Subcutaneous adipose tissue (tissue), 4 donors: ENCODE results near the gene HCCS. TPM values are rescaled to one million over a fixed set of nuclear protein-coding genes. Genes with fewer than 3 reads are reported as not detected.

Source experiments
- CTCF ChIP-seq: fragments of 450-650 bp; IDR thresholded peaks from one replicate; pipeline ENCODE4 v1.5.1; 2016; ENCODE audit warnings: low read depth, mild to moderate bottlenecking, control low read depth, antibody characterized with exemption, moderate library complexity
- total RNA-seq, 4 donors: library from RNA; depleted of rRNA; stranded (reverse); fragments of >200 nt; gene quantifications; one replicate each; pipeline ENCODE4 v1.1.0, GENCODE V29; 2016

Gene HCCS
- total RNA-seq, 4 donors from 2014 or later = 8.5 to 10.6 (median 9.0) TPM

GRCh38 chrX:11105080-11105479 lies 6.1 kb upstream of the HCCS start:
- TF ChIP-seq CTCF = no peak

- no peak for TF ChIP-seq CTCF
These were observed 2.7 kb upstream of the HCCS start for GRCh38 chrX:11108253-11108941.

GRCh38 chrX:11109968-11110367 lies 1.2 kb upstream of the HCCS start:
- TF ChIP-seq CTCF = no peak

- TF ChIP-seq CTCF = no peak
These were observed 815 bp downstream of the HCCS start for GRCh38 chrX:11111947-11112346.

GRCh38 chrX:11113731-11114130 lies 2.6 kb downstream of the HCCS start:
- no peak for TF ChIP-seq CTCF

GRCh38 chrX:11117745-11118144 lies 6.6 kb downstream of the HCCS start:
- no peak for TF ChIP-seq CTCF

GRCh38 chrX:11119313-11119943 lies 8.3 kb downstream of the HCCS start:
- no peak for TF ChIP-seq CTCF
